Esophagus muscularis mucosa (tissue), 3 donors: ENCODE data around the gene NFATC3.

ENCODE experiments used
- POLR2A ChIP-seq: fragments of 450-650 bp; IDR thresholded peaks from one replicate; pipeline ENCODE4 v1.6.1; 2017; ENCODE audit warnings: antibody characterized with exemption, moderate library complexity, mild to moderate bottlenecking, low read depth
- POLR2AphosphoS5 ChIP-seq, 2 donors: sonication (generic); formaldehyde crosslinking; IDR thresholded peaks; one replicate each; pipeline ENCODE4 v1.6.1; 2017; ENCODE audit warnings: antibody characterized with exemption in 2 of 2
- TF ChIP-seq, protein P1 (sequence below), 3 experiments: fragments of 200-600 bp in 2 of 3; fragments of 450-650 bp in 1 of 3; sonication (generic) in 2 of 3; IDR thresholded peaks; one replicate each; pipeline ENCODE4 v1.5.1; 2017 to 2019; ENCODE audit warnings: antibody characterized with exemption in 3 of 3, mild to moderate bottlenecking in 2 of 3, moderate library complexity in 1 of 3

DNA sequence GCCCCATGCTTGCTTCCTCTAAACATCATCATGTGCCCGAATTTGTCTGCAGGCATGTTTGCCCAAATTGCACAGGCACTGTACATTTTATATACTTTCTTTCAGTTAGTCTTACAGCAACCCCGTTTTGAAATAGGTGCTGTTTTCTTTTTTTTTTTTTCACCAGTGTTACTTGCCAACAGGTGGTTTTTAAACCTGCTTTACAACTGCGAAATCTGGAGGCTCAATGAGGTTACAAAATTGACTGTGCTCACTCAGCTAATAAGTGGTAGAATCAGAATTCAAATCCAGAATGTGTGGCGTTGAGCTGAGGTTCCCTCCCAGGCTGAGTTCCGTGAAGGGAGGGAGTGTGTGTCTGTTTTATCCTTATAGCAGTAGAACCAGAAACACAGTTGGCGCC is 165.8 kb downstream of the NFATC3 start:
- TF ChIP-seq, protein P1, sequence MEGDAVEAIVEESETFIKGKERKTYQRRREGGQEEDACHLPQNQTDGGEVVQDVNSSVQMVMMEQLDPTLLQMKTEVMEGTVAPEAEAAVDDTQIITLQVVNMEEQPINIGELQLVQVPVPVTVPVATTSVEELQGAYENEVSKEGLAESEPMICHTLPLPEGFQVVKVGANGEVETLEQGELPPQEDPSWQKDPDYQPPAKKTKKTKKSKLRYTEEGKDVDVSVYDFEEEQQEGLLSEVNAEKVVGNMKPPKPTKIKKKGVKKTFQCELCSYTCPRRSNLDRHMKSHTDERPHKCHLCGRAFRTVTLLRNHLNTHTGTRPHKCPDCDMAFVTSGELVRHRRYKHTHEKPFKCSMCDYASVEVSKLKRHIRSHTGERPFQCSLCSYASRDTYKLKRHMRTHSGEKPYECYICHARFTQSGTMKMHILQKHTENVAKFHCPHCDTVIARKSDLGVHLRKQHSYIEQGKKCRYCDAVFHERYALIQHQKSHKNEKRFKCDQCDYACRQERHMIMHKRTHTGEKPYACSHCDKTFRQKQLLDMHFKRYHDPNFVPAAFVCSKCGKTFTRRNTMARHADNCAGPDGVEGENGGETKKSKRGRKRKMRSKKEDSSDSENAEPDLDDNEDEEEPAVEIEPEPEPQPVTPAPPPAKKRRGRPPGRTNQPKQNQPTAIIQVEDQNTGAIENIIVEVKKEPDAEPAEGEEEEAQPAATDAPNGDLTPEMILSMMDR (IDR thresholded peaks at IDR 0.05): no peak
- no peak for TF ChIP-seq POLR2A
- TF ChIP-seq POLR2AphosphoS5 (IDR thresholded peaks at IDR 0.05): no peak
